Suprapubic skin (tissue), 4 donors: ENCODE measurements around the gene TPT1. TPM values are rescaled to one million over a fixed set of nuclear protein-coding genes. Genes with fewer than 3 reads are reported as not detected.

Experiments used
- DNase-seq, 2 donors: peaks; one replicate each; pipeline ENCODE4 v3.0.0-alpha.2; 2019; ENCODE audit warnings: low spot score in 2 of 2
- H3K27ac ChIP-seq: fragments of 200-600 bp; sonication (generic); one replicate; pipeline ENCODE4 v1.5.1; 2019
- H3K27me3 ChIP-seq: fragments of 200-600 bp; sonication (generic); one replicate; pipeline ENCODE4 v1.5.1; 2019
- H3K36me3 ChIP-seq: fragments of 200-600 bp; sonication (generic); one replicate; pipeline ENCODE4 v1.5.1; 2019
- H3K4me1 ChIP-seq: fragments of 200-600 bp; sonication (generic); one replicate; pipeline ENCODE4 v1.5.1; 2019
- H3K4me3 ChIP-seq: fragments of 200-600 bp; sonication (generic); one replicate; pipeline ENCODE4 v1.5.1; 2019; ENCODE audit warnings: mild to moderate bottlenecking
- H3K9me3 ChIP-seq: fragments of 200-600 bp; sonication (generic); one replicate; pipeline ENCODE4 v1.5.1; 2019
- CTCF ChIP-seq, 2 donors: fragments of 200-600 bp in 1 of 2; fragments of 450-650 bp in 1 of 2; sonication (generic) in 1 of 2; IDR thresholded peaks; one replicate each; pipeline ENCODE4 v1.5.1; 2016 to 2019; ENCODE audit warnings: antibody characterized with exemption in 2 of 2, mild to moderate bottlenecking in 1 of 2, moderate library complexity in 1 of 2
- EP300 ChIP-seq: sonication (generic); formaldehyde crosslinking; IDR thresholded peaks from one replicate; pipeline ENCODE4 v1.6.1; 2017; ENCODE audit warnings: antibody characterized with exemption
- POLR2A ChIP-seq, 2 donors: fragments of 450-650 bp; IDR thresholded peaks; one replicate each; pipeline ENCODE4 v1.6.1; 2017; ENCODE audit warnings: antibody characterized with exemption in 2 of 2, mild to moderate bottlenecking in 2 of 2, moderate library complexity in 2 of 2
- POLR2AphosphoS5 ChIP-seq, 3 donors: sonication (generic); formaldehyde crosslinking; IDR thresholded peaks; one replicate each; pipeline ENCODE4 v1.6.1; 2017; ENCODE audit warnings: antibody characterized with exemption in 3 of 3
- WGBS: methylation state at CpG from one replicate; pipeline ENCODE4 v1.1.5; 2018; 5-methylcytosine and 5-hydroxymethylcytosine counted together
- total RNA-seq, 4 donors: library from RNA; depleted of rRNA; stranded (reverse); fragments of >200 nt; gene quantifications; one replicate each; pipeline ENCODE4 v1.1.0, GENCODE V29; 2016

The TPT1 gene
- total RNA-seq, 4 donors from 2014 or later, result 1,947 to 2,729 (median 2,521) TPM

- 85% methylated on average over 3 of the region's 3 CpGs for WGBS
- no peak for DNase-seq
Observed at GRCh38 chr13:45289936-45290563, 50.9 kb downstream of the TPT1 start.

More at GRCh38 chr13:45289936-45290563, 50.9 kb downstream of the TPT1 start:
- peaks cover 20% of the 10 kb centered on the region for H3K36me3 ChIP-seq
- no peak overlapping the region for H3K4me3 ChIP-seq
- H3K4me1 ChIP-seq, result no peaks in the 10 kb centered on the region
- H3K9me3 ChIP-seq, result no peaks in the 10 kb centered on the region
- no peak for TF ChIP-seq POLR2AphosphoS5 (IDR thresholded peaks at IDR 0.05)
- no peak for TF ChIP-seq EP300
- TF ChIP-seq POLR2A (IDR thresholded peaks at IDR 0.05), result no peak
- no peak for TF ChIP-seq CTCF (IDR thresholded peaks at IDR 0.05)
- no peak overlapping the region for H3K27ac ChIP-seq
- H3K27me3 ChIP-seq, result no peaks in the 10 kb centered on the region

Other genes with a start within 250 kb of the TPT1 start
- gene GTF2F2, start 220.7 kb downstream of the TPT1 start, total RNA-seq, result 10 to 100 TPM; 24.5 to 35.0 (median 30.5) TPM
- 1 to 10 TPM in 3 of 4 donors, under 1 TPM in 1; 0.89 to 3.5 (median 2.2) TPM for gene KCTD4, start 140.1 kb downstream of the TPT1 start, total RNA-seq
- 10 to 100 TPM in 3 of 4 donors, 1 to 10 TPM in 1; 9.9 to 20.3 (median 16.1) TPM for gene SLC25A30, start 77.2 kb upstream of the TPT1 start, total RNA-seq
- gene COG3, start 123.8 kb upstream of the TPT1 start, total RNA-seq, result 10 to 100 TPM; 23.8 to 70.5 (median 31.7) TPM